ENCODE data around the gene C11orf42.

C11orf42 gene, protein sequence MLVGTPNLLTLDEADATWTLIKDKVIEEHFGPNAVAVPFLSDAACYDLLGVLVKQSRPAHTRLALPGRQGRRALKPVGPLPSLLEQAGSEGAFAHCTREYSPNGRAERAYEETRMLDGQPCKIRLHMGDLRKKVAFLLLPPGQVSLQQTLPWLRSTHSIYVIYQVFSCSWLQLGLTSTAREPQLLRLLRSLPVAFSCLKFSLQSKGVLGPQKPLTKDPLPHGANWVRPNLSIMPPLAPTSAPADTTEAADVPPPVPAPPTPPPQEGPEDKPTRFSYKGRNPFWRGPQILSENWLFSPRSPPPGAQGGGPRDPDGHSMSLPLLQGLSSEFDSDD

DNA sequence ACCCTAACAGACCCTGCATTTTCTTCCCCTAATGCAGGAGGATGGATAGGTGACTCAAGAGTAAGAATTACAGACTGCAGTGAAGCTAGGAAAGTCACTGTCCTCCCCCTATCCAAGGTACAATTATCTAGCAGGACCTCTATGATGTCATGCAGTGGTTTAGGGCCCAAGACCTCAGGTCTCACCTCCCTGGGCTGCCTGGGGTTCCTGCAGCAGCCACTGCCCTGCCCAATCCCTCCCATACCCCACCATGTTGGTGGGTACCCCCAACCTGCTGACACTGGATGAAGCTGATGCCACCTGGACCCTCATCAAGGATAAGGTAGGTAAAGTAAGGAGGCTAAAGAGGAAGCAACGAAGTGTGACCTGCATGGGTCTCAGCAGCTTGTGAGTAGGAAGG is at the start of gene C11orf42:
Gene C11orf42, plus strand, starts transcription at position 192 of the 400 bp plus-strand sequence. Its CDS starts 59 bp downstream, at position 251.
- DNase-seq, result no peak

DNA sequence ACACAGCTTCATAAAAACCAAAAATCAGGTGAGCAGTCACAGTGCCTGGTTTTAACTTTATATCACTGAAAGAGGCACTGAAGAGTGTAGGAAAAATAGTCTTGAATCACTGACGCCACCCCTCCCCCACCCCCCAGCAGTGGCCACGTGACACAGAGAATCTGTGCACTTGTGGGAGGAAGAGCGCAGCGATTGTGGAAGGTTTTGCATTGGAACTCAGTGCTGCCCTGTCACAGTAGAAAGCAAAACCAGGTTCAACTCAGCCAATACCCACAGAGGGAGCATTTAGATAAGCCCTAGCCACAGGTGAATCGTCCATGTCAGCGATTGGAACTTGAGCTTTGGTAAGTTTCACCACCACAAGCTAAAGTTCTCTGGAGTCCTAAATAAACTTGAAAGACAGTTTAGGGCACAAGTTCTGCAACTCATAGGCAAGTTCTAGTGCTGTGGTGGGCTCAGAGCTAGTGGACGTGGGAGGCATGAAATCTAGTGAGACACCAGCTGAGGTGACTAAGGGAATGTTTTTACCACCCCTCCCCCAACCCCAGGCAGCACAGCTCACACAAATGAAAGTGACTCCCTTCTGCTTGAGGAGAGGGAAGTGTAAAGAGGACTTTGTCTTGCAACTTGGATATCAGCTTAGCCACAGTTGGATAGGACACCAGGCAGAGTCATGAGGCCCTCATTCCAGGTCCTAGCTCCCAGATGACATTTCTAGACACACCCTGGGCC is 48.6 kb upstream of the C11orf42 start:
- no peak for DNase-seq

DNA sequence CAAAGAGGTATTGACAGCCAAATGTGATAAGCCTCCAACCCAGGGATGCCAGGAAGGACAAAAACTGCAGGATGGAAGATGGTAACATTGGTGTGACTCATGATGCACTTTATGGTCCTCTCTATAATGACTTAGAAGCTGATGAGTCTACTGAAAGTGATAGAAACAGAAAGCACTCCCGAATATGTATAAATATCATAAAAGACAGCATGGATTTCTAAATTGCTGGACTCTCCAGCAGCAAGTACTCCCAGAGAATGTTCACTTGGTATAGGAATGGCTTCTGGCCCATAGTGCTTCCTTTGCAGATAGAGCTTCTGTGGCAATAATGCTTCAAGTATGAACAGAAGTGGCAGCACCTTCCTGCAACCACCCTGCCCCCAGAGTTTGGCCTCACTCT is 35.1 kb upstream of the C11orf42 start, which contains the start of gene OR52B2:
Gene OR52B2, minus strand, starts transcription at position 101 of the 400 bp plus-strand sequence. Its CDS starts 0 bp downstream, at position 101.
- no peak for DNase-seq

DNA sequence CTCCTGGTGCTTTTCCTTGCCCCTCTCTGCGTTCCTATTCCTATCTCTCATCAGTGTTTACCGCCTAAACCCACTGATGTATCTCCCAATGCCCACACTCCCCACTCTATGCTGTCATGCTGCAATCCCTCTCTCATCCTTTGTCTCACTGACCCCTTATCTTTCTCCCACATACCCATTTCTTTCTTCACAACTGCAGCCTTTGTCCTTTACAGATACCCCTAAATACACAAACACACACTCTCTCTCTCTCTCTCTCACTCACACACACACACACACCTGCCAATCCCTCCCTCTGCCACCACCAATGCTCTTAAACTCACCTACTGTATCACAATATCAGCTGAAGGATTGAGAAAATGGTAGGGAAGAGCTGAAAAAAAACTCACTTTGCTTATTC is 29.9 kb upstream of the C11orf42 start:
- no peak for DNase-seq

DNA sequence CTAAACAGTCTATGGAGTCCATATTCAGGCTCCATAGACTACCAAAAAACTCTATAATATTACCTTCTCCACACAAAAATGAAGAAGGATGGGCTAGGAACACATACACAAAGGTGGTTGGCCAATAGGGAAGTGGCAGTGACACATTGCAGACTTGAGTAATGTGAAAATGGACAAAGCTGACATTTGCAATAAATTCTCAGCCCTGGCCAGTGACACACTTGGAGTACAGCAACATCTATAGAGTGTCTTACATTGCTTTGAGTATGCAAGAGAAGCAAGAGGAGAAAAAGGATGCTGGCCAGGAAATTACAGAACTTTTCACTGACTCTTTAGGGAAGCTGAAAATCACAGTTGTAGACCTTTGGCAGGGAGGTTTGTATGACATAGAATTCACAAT is 13.6 kb upstream of the C11orf42 start:
- DNase-seq, result no peak

DNA sequence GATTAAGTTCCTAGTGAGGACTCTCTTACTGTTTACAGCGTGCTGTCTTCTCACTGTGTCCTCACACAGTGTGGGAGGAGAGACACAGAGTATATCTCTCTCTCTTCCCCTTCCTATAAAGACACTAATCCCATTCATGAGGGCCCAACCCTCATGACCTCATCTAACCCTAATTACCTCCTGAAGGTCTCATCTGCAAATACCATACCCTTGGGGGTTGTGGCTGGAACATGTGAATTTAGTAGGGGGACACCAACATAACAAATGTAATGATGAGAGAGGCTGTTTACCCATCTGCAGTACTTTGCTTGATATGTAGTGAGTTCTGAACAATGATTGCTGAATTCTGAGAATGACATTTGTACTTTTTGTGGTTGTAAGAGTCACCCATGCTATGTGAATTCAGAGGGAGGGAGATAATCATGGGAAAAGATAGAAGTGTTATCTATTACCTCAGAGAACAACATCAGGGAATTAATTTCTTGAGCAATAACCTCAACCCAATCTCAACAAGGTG is 11.2 kb upstream of the C11orf42 start:
- no peak for DNase-seq

DNA sequence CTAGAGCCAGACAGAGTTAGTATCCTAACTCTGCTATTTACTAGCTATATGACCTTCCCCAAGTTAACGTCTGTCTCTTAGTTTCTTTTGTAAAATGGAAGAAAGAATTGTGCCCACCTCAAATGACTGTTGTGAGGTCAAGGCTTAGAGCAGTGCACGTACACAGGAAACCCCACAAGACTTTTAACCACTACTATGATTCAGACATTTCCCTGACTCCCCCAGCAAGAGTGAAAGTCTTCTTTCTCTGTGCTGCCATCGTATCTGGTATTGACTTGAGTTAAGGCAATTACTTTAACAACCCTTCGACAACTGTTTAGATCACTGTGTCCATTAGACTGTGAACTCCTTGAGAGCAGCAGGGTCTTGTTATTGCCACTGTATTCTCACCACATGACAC is 9.0 kb upstream of the C11orf42 start:
- DNase-seq, result no peak

DNA sequence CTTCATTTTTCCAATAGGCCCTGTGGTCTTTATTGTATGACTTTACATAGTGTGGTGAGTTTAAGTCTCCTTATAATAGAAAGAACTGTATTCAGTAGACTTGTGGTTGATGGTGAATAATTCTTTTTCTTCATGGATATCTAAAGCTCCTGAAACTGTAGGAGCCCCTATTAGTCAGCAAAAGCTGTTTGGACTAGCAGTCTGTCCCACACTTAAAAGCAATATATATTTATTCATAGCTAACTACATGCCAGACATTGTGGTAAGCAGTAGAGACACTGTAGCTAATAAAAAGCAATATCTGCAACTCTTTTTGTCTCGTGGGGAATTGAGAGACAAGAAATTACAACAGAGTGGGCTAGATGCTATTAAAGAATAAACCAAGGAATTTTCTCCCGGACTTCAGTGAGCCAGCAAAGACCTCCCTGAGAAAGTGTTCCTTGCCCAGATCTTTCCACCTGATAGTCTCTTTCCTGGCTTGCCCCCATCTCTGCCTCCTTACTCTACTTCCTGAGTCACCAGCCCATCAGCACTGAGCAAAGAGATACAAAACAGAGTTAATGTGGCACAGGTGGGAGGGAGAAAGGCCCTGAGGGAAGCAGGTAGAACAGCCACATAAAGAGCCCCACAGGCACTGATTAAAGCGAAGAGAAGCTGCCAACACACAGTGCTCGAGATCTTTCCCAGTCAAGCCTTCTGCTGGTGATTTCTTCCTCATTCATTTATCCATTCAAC is 7.7 kb upstream of the C11orf42 start:
- DNase-seq, result no peak

DNA sequence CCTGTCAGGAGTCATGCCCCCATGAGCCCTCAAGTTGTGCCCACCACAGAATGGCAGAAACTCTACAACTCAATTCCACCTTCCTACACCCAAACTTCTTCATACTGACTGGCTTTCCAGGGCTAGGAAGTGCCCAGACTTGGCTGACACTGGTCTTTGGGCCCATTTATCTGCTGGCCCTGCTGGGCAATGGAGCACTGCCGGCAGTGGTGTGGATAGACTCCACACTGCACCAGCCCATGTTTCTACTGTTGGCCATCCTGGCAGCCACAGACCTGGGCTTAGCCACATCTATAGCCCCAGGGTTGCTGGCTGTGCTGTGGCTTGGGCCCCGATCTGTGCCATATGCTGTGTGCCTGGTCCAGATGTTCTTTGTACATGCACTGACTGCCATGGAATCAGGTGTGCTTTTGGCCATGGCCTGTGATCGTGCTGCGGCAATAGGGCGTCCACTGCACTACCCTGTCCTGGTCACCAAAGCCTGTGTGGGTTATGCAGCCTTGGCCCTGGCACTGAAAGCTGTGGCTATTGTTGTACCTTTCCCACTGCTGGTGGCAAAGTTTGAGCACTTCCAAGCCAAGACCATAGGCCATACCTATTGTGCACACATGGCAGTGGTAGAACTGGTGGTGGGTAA is 6.1 kb upstream of the C11orf42 start, which contains the start of gene OR52W1:
Gene OR52W1, plus strand, starts transcription at position 51 of the 637 bp plus-strand sequence. Its CDS starts 0 bp downstream, at position 51.
- DNase-seq, result no peak

DNA sequence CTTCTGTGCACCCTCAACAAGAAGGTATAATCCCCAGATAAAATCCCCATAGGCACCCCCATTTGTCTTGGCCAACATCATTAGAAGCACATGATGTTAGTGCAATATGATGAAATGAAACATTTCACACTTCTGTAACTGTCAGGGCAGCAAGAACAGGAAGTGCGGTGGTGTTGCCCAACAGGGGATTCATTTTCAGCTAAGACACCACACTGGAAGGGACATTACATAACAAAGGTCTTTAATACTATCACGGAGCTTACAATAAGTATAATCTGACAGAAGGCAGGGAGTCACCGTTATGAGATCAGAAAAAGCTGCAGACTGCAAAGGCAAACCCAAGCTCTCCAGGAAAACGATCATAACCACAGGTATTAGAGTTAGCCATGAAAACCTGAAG is 4.4 kb upstream of the C11orf42 start:
- DNase-seq, result no peak

DNA sequence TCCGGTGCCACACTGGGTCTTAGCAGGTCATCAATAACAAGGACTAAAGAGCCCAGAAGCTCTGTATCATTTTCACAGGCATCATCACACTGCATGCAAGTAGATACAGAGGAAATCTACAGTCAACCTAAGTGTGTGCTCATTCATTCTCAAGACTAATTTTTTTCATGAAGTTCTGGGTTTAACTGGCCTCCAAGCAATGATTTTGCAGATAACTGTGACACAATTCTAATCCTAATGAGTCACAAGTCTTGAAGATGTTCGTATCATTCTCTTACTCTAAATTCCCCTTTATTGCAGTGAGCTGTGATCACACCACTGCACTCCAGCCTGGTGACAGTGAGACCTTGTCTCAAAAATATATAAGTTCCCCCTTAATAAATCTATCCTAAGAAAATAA is 3.9 kb upstream of the C11orf42 start:
- DNase-seq, result no peak

DNA sequence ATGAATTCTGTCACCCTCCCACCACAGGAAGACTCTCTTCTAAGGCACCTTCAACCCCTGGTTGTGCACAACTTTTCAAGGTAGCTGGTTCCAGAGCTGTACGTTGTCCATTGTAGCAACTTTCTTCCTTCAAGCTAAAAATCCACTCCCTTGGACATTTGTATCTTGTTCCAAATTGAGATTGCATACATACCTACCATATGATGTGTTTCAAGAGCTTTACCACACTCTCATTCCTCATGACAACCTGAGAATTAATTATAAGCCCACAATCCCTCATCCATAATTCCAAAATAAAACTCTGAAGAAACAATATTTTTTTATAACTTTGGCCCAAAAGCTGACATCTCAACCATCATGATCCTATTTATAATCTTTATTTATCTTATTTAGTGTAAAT is 3.3 kb upstream of the C11orf42 start:
- no peak for DNase-seq

DNA sequence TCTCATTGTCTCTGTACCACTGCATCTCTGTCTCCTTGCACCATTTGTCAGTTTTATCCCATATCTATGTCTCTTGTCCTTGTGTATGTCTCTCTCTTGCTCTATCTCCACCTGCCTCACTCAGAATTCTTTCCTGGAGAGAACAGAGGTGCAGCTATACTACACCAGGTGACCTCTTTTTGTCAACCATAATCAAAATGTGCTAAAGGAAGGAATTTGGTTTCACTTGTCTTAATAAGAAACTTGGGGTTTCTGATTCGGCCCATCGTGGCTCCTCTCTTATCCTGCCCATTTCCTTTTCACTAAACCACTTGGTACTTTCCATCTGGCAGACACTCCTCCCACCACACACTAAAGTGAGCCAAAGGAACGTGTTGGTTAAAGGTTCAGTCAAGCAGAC is 2.0 kb upstream of the C11orf42 start:
- no peak for DNase-seq

DNA sequence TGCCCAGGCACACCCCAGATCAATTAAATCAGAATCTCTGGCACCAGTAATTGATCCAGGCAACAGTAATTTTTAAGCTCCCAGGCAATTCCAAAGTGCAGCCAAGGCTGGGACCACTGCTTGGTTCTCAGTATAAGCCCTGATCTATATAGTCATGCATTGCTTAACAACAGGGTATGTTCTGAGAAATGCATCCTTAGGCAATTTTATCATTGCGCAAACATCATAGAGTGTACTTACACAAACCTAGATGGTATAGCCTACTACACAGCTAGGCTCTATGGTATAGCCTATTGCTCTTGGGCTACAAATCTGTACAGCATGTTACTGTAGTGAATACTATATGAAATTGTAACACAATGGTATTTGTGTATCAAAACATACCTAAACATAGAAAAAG is 651 bp upstream of the C11orf42 start:
- DNase-seq, result no peak

DNA sequence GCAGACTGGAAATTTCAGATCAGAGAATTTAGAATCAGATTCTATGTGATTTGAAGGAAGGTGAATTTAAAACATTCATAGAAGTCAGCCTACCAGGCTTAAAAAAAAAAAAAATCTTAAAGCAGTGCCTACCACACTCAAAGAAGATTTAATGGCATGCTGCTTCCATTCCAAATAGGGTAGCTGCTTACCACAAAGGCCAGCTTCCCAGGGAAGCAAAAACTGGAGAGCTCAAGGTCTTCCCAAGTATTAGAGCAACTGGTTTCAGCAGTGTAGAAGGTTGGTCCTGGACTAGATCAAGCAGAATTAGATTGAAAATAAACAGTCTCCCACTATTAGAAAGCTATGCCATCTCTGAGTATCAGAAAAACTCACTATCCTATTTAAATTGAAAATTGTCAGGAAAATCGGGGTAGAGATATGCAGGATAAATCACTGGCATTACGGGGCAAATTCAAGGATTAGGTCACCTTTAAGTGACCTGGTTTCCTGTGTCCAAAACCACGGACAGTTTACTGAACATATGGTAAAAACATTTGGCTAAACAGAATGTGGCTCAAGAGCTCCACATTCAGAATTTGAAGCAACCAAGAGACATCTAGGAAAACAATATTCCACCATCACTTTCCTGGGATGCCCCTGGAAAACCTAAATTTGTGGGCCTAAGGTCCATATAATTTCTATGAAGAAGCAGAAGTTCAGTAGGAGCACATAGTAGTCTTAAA is 1.3 kb downstream of the C11orf42 start:
- DNase-seq, result no peak

DNA sequence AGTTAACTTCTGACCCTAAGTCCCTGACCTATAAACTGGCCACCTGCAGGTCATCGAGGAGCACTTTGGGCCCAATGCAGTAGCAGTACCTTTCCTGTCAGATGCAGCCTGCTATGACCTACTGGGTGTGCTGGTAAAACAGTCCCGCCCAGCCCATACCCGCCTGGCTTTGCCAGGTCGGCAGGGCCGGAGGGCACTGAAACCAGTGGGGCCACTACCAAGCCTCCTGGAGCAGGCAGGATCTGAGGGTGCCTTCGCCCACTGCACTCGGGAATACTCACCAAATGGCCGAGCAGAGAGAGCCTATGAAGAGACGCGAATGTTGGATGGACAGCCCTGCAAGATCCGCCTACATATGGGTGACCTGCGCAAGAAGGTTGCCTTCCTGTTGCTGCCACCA is 4.4 kb downstream of the C11orf42 start:
- no peak for DNase-seq

DNA sequence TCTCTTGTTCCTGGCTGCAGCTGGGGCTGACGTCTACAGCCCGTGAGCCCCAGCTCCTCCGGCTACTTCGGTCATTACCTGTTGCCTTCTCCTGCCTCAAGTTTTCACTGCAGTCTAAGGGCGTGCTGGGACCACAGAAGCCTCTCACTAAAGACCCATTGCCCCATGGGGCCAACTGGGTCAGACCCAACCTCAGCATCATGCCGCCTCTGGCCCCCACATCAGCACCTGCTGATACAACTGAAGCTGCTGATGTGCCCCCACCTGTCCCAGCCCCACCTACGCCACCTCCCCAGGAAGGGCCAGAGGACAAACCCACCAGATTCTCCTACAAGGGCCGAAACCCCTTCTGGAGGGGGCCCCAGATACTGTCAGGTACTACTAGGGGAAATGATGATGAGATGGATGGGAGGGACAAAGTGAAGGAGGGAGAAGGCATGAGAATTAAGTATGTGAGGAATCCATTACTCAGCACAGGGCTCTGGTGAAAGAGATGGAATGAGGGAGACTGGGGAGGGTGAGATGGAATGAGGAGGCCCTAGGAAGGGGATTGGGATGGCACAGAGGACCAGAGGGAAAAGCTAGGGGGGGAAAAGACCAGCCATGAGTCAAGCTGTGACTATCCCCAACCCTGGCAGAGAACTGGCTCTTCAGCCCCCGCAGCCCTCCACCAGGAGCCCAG is 5.1 kb downstream of the C11orf42 start:
- DNase-seq, result no peak

DNA sequence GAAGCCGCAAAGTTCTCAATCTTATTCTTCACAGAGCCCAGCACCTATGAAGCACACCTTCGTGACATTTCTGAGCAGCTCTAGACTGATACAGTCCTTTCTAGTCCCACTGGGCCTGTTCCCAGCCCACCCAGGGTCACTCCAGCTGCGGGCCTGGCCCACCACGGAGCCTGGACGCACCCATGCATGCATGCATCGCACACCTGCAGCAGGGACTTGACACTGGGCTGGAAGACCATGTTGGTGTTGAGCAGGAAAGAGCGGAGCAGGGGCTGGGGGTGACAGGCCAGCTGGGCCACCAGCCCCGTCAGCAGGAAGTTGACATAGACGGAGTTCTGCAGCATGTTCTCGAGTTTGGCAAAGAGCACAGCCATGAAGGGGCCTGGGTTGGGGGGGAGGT is 9.2 kb downstream of the C11orf42 start:
- no peak for DNase-seq

DNA sequence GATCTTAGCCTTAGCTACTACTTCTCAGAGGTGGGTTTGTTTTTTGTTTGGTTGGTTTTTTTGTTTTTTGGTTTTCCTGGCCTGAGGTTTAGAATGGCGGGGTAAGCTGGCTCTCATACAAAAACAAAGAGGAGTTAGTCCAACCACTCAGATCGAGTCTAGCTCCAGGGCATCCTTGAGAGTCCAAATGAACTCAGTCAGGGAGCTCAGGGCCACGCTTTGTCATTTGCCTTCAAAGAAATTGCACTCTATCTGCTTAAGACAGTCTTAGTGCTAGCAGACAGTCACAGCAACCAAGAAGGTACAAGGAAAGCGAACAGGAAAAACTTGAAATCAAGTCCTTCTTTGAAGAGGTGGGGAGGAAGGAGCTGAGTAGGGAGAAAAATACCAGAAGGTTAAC is 11.1 kb downstream of the C11orf42 start:
- no peak for DNase-seq

DNA sequence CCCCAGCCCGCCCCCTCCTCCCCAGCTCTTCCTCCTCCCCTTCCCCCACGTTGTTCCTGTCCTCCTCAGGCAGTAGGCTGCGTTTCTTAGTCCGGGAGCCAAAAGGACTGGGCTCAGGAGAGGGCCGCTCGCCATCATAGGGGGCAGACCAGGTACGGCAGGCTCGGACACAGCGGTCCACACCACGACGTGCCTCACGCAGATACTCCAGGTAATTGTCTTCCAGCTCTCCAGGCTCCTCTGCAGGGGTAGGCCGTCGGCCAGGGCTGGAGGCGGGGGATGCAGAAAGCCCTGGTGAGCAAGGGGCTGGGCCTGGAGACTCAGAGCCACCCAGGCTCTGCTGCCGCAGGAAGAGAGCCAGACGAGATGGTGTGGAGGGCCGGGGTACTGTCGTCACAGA is 12.4 kb downstream of the C11orf42 start:
- DNase-seq, result no peak

DNA sequence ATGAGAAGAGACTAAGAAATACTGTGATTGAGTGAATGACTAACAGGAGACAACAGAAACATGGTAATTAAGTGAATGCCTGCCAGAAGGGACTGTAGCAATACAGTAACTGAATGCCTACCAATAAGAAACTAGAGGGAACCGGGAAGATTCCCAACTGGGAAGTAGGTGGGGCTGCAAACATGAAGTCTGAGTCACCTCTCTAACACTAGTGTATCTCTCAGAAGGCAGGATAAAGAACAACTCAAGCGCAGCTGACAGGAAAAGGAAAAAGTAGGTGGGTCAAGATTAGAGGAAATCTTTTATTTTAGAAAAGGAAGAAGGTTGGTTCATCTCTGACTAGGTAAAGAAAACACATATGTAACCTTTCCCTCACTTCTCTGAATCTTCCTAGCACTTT is 14.0 kb downstream of the C11orf42 start:
- DNase-seq, result no peak

DNA sequence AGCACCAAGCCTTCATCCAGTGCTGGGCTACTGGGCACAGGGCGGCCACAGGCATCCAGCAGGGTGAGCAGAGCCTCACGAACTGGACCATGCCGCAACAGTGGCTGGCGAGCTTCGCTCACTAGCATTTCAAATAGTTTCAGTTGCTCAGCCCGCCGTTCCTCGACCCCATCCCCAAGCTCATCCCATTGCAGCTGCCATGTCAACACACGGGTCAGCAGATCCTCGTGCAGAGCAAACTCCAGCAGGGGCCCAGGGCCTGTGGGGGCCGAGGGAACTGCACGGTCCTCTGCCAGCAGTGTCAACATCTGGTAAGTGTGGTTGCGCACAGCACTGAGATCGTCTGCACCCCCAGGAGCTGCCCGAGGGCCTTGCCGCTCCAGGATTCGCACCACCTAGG is 18.5 kb downstream of the C11orf42 start:
- DNase-seq, result no peak
